Superior temporal gyrus (tissue), 1 donor: ENCODE data around the gene SOCS7.
"Not testable (repeated sequence)": the region's sequence is repeated elsewhere in the genome, so short reads cannot be mapped to it uniquely, and the experiment has no call there.

Source experiments
- DNase-seq: peaks from one replicate; pipeline ENCODE4 v3.0.0-alpha.2; 2016; ENCODE audit errors: extremely low spot score

SOCS7 gene

DNA sequence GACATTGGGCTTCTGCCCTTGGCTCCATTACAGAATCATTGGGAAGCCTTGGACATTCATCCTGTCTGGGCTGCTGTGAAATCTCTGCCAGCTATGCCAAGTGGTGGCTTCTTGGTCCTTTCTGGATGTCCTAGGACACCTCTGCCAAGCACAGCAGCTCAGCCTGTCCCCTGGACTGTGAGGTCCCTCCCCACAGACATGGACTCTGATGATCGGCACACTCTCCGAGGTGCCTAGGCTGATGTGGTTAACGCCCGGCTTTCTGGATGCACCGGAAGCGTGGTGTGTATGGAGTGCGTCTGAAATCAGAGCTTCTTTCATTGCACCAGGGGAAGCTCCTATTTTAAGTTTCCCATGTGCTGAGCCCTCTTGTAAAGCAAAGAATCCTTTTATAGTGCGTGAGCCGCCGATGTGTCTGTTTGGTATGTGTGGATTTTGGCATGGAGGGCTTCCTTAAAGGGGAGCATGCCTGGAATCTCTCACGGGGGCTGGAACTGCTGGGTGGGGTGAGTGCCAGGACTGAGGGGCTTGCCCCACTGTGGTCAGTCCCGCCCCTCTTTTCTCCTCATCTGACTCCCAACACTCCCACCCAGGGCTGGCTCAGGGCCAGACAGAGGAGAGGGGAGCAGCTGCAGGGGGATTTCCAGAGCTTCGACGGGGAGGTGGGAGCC, 69.7 kb downstream of the SOCS7 start:
- no peak for DNase-seq

DNA sequence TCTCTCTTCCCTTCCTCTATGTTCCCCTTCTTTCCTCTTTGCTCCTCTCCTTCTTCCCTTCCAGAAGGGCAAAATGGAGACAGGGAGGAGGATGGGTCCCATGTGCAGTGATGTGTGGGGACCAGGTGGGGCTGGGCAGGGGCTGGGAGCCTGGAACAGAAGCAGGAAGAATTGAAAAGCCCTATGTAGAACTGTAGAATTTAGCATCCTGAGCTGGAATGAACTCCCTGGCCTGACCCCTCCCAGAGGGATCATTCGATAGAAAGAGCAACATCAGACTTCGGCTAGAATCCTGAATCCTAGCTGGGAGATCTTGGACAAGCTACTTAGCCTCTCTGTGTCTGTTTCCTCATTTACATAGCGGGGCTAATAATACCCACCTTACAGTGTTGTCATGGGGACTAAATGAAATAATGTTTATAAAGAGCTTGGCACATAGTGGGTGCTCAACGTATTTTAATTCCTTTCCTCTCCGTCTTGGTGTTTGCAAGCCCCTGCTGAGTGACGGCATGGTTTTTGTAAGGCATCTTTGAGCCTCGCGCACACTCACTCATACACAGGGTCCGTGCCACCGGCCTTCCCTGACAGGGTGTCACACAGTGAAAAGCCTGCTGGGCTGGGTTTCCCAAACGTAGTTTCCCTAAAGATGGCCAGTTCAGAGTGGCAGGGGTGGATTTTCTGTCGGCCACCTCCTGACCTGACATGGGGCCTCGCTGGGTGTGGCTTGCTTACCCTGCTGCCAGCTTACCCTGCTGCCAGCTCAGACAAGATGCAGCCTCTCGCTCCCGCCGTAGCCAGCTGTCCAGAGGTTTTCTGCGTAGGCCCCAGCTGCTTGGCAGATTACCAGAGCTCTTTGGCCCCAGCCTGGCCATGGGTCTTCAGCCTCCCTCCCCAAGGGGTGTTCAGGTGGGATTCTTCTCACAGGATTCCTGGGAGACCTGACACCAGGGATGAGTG, 70.5 kb downstream of the SOCS7 start:
- DNase-seq, result no peak

DNA sequence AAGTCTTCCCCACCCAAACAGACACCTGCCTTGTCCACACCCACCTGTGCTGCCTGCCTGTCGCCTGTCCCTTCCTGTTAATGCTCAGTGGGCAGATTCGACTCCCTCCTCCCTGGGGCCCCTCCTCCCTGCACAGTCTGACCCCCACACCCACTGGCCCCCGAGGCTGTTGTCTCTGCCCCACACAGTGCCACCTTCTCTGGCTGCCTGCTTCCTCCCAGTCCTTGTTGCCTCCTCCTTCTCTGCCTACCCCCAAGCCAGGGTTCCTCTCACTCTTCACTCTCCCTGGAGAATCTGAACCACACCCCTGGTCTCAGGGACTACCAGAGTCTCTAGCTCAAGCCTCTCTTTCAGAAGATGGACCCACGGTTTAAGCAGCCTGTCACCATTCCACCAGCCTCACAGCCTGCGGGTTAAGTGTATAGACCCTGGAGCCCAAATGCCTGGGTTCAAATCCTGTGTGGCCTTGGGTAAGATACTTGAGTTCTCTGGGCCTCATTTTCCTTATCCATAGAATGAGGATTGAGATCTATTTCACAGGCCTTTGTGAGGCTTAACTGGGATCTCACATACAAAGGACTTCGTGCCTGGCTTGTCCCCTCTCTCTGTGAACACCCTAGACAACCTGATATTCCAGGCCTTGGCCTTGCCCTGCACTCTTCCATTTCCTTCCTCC, 72.8 kb downstream of the SOCS7 start:
- DNase-seq, result no peak

DNA sequence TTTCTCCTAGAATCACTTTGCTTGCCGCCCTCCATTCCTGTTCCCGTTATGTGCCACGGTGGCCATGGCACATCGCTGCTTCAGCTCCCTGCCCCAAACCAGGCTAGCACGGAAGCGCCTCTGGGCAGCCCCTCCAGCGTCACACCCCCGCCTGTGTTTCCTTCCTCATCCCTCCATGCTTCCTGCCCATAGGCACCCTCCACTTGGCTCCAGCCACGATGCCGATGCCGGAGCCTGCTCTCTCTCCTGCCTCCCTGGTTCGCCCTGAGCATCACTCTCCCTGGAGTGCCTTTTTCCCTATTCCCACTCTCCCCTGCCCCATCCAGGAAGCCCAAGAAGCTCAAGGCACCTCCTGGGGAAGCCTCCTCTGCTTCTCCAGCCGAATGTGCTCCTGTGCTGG, 73.4 kb downstream of the SOCS7 start:
- DNase-seq, result no peak

DNA sequence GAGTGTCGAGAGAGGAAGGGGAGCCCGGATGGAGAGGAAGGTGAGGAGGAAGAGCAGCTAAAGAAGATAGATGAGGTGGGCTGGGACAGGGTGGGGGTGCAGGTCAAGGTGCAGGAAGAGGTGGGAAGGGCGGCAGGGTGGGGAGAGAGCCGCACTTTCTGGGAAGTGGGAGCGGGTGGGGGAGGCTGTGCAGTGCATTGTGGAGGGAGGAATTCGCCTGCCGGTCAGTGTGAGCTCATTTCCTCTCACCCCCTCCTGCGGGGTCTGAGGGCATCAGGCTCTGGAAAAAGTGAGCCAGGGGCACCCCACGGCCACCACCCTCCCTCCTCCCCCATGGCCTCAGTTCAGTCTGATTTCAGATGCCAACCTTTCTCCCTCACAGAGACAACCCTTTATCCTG, 74.1 kb downstream of the SOCS7 start:
- no peak for DNase-seq

DNA sequence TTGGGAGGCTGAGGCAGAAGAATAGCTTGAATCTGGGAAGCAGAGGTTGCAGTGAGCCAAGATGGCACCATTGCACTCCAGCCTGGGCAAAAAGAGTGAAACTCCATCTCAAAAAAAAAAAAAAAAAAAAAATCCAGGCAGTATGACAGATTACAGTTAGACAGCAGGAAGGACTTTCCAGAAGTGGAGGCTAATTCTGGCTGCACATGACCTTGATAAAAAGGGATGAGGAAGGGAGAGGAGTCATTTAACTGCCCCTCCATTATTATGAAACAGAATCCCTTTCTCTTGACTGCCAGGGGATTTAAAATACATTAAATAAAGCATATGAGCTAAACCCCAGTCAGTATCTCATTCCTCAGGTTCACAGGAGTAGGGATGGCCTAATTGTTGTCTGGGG, 74.8 kb downstream of the SOCS7 start:
- DNase-seq, result no peak

DNA sequence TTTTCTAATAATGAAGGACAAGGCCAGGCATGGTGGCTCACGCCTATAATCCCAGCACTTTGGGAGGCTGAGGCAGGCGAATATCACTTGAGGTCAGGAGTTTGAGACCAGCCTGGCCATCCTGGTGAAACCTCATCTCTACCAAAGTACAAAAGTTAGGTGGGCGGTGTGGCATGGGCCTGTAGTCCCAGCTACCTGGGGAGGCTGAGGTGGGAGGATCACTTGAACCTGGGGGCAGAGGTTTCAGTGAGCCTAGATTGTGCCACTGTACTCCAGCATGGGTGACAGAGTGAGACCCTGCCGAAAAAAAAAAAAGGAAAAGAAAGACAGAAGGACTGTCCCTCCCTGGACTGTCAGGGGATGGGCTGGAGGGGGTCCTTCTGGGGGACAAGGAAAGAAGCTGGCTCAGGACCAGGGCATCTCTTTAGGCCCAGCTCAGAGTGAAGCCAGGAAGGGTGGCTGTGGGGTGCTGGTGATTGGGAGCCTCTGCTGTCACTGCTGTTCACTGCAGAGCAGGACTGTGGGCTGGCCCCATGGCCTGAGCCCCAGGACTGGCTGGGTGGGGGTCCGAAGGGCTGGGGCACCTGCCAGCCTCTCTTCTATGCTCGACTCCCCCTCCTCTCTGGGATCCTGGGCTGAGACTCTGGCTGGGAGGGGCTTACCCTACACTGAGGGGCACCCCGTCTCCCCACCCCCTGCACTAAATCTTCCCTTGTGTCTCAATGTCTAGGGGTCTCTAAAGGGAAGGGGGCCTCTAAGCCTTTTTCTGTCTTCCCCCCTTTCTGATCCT, 75.7 kb downstream of the SOCS7 start:
- DNase-seq, result no peak

DNA sequence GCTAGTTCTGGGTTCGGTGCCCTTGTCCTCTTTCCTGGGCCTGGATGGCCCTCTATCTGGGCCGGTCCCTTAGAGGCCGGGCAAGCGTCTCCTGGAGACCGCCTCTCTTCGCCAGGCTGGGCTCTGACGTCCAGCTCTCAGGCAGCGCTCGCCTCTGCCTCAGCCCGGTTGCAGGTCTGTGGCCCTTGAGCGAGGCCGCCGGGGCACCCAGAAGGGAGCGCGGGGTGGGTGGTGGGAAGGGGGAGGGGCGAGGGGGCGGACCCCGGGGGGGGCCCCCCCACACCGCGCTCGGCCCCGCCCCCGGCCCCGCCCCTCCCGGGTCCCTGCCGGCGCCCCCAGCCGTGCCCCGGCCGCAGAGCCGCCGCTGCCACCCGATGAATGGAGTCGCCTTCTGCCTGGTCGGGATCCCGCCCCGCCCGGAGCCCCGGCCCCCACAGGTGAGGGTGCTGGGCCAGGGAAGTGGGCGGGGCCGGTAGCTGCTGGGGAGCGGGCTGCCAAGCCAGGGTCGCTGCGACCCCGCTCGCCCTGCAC, 76.5 kb downstream of the SOCS7 start, which contains the start of gene ARHGAP23:
ARHGAP23 (plus strand) TSS at position 353 of the 531 bp plus-strand sequence; CDS start at position 375, 22 bp downstream.
- DNase-seq, result peak; percentile 69

DNA sequence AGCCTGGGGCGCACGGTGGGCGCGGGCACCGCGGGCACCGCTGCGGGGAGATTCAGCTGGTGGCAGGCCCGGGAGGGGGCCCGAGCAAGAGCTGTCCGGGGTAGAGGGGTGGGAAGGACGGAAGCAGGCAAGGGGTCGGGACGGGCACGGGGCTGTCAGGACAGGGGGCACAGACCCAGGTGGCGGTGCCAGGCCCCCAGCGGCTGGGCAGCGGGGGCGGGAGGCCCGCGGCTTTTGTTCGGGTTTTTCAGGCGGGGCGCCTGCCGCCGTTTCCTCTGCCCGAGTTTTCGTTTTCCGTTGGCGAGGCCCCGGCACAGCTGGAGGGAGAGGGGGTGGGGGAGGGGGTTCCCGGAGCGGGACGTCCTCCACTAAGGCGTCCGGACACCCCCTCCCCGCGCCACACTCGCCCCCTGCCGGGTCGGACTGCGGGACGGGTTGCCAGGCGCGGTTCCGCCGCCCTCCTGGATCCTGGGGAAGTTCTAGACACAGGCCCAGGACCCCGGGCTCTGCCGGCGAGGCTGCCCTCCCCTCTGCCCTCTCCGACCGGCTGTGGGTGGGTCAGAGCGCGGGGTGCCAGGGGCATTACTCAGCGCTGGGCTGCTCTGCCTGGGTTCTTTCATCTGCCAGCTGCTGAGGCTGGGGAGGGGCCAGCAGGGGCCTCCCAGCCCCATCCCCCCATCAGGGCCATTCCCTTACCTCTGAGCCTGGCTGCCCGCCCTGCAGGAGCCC, 77.2 kb downstream of the SOCS7 start:
- peak; percentile 87 for DNase-seq

DNA sequence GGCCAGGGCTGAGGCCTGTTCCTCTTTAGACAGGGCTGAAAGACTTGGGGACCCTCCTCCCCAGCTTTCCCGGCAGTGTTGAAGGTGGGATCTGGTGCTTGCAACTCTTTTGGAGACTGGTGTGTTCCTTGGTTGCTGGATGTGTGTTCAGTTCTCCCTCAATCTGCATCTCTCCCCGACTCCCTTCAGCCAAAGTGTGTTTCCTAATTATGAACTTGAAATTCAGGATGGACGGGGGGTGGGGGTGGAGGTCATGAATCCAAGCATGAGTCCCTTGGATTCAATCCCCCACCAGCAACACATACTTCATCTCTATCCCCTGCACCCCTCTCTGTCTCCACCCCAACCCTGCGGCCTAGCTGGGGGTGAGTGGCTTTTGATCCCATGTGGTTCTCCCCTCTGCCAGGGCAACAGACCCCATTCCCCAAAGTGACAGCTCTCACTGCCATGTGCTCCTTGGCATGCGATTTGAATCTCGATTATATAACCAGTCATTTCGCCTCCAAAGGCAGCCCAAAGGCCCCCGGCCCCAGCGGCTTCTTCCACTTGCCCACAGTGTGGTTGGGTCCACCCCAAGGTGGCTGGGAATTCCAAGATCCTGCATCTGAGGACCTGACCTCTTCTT, 77.9 kb downstream of the SOCS7 start:
- DNase-seq, result no peak

DNA sequence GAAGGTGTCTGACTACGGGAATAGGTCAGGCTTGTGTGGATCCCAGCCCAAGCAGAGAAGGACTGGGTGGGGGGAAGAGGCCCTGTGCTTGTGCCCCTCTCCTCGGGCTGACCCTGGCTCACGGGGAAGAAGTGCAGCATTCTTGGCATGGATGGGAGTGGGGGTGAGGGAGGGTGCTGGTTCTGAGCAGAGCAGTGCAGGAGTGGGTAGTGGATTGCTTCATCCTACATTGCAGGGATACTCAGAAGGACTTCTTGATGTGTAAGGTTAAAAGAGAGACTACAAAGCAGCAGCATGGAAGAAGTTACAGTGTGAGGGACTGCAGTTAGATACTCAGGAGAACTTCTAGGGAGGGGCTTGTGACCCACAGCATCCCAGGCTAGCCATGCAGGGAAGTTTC, 78.7 kb downstream of the SOCS7 start:
- peak; percentile 48 for DNase-seq

DNA sequence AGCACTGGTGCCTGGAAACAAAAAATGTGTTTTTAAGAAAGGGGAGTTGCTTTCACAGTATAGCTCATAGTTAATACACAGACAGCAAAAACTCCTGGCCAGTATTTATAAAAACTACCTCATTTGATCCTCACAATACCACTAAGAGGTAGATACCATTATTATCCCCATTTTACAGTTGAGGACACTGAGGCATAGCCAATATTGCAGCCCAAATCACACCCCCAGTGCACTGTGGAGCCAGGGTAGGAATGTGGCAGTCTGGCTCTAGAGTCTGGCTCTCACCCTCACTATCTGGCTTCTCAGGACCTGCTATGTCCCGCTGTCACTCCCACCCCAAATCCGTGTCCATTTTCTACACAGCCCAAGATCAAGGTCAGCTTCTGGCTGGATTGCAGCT, 79.2 kb downstream of the SOCS7 start:
- no peak for DNase-seq

DNA sequence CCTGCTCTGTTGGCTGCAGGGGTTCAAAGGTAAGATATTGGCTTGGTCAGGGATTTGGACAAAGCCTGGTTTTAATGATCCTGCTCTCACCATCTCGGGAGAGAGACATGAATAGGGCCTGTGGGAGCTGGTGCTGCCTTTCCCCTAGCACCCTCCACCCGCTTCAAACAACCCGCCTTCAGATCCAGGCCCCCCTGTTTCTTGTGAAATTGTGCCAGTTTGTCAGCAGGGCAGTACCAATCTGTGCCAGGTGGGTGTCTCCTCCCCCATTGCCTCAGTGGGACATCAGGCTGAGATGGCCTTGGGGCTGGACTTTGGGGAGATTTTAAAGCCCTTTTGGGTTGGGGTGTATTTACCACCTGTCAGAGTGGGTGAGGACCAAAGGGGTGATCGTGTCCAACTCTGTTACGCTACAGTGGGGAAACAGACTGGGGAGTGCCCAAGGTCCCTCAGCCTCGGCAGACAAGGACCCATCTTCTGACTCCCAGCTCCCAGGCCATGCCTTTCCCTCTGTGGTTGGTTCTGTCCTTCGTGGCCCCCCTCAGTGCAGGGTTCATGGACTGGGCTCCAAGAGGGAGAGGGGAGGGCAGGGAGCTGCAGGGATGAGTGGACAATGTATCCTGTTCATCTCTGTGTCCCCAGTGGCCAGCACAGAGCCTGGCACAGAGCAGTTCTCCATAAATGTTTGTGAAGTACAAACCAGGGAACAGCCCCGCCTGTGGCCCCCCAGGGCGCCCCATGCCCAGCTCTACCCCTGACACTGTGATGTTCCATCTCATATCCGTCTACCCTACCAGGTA, 79.9 kb downstream of the SOCS7 start:
- peak; percentile 94 for DNase-seq

DNA sequence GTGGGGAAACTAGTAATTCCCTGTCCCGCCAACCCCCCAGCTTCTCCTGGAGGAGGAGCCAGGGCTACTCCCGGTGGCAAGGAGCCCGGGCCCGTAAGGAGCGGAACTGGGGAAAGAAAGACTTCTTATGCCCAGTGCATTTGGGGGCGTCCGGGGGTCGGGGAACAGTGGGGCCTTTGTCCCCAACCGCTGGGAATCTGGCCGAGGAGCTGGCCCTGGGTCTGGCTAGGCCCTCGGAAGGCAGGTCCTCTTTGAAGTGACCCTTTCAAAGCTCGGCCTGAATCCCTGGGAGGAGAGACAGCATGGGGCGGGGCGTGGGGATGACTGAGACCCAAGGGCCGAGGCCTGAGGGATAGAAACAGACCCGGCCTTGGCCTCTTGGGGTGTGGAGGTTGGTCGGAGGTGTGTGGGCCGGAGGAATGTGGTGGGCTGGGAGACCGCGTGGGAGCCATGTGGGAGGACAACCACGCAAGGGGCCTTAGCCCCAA, 82.6 kb downstream of the SOCS7 start:
- DNase-seq, result peak; percentile 47

DNA sequence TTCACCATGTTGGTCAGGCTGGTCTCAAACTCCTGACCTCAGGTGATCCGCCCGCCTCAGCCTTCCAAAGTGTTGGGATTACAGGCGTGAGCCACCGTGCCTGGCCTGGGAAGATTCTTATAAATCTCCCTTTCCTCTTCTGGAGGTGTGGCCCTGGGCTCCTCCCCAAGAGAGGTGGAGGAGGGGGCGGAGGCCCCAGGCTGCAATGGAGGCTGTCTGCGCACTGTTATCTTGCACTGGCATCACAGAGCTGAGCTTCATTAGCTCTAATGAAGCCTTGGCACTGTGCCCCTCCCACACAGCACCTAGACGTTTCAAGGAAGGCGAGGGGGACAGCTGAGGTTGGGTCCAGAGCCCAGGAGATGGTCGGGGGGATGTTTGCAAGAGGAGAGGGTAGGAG, 84.2 kb downstream of the SOCS7 start:
- DNase-seq, result no peak

DNA sequence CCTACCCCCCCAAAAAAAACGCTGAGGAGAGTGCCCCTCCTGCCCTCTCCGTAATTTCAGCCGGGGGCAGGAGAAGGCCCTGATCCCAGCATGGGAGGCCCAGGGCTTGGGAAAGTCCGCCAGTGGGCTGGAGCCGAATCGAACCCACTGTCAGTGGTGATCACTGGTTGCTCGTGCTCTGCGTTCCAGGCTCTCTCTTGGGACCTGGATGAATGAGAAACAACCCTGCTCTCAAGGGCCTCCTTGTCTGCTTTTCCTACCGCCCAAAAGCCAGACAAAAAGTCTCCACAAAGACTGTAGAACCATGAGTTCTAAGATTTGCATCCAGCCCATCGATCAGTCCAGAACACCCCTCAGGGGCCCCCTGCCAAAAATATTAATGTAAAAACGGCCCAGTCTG, 84.7 kb downstream of the SOCS7 start:
- no peak for DNase-seq

DNA sequence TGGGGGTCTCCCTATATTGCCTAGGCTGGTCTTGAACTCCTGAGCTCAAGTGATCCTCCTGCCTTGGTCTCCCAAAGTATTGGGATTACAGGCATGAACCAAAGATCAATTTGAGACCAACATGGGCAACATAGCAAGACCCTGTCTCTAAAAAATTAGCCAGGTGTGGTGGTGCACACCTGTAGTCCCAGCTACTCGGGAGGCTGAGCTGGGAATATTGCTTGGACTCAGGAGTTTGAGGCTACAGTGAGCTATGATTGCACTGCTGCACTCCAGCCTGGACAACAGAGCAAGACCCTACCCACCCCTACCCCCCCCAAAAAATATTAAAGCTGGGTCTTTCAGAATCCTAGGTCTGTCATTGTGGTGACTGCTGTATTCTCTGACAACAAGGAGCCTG, 85.7 kb downstream of the SOCS7 start:
- not testable (repeated sequence) for DNase-seq

DNA sequence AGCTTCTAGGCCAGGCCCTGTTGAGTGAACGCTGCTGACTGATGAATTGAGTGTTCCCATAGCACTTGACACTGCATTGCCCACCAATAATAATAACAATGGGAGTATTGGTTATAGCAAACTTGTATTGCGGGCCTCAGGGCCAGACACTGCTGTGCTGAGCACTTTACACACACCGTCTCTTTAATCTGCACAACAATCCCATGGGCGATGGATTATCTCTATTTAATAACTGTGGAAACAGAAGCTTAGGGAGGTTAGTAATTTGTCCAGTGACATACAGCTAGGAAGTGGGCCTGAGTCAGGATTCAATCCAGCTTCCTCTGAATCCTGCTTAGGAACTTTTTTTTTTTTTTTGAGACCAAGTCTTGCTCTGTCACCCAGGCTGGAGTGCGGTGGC, 87.8 kb downstream of the SOCS7 start:
- DNase-seq, result no peak
